Colonic mucosa (tissue), 4 donors: ENCODE data around the gene KLHL7. TPM values are rescaled to one million over a fixed set of nuclear protein-coding genes. Genes with fewer than 3 reads are reported as not detected.

Experiments used
- DNase-seq: peaks from one replicate; pipeline ENCODE4 v3.0.0-alpha.2; 2020
- H3K27ac ChIP-seq: fragments of 200-600 bp; one replicate; pipeline ENCODE4 v1.8.0; 2021
- H3K27me3 ChIP-seq: fragments of 200-600 bp; one replicate; pipeline ENCODE4 v1.8.0; 2021
- H3K36me3 ChIP-seq: fragments of 200-600 bp; one replicate; pipeline ENCODE4 v1.8.0; 2021
- H3K4me1 ChIP-seq: fragments of 200-600 bp; one replicate; pipeline ENCODE4 v1.8.0; 2021; ENCODE audit warnings: mild to moderate bottlenecking
- H3K4me3 ChIP-seq: fragments of 200-600 bp; one replicate; pipeline ENCODE4 v1.8.0; 2021
- H3K9ac ChIP-seq, 2 donors: one replicate each; pipeline ENCODE4 v1.7.0; 2013; ENCODE audit warnings: control low read depth in 2 of 2, low read depth in 2 of 2, low read length in 2 of 2
- H3K9me3 ChIP-seq: fragments of 200-600 bp; one replicate; pipeline ENCODE4 v1.8.0; 2021
- intact Hi-C: fragments of 100-400 bp; cut with DNase I; formaldehyde crosslinking; loops from one replicate; pipeline ENCODE4 v1.14.1; 2022
- total RNA-seq, 2 donors: library from RNA; stranded (reverse); fragmentation: NEBNext Ultra II Directional in 1 of 2; extraction: Animal tissue kit (Norgen Biotek cat#: 25700) in 1 of 2; gene quantifications; one replicate each; pipeline ENCODE4 v1.2.1, GENCODE V29; 2021
- TF ChIP-seq, protein P1 (sequence below): fragments of 200-600 bp; IDR thresholded peaks from one replicate; pipeline ENCODE4 v1.8.0; 2022; ENCODE audit warnings: antibody characterized with exemption, mild to moderate bottlenecking
- donor health status: healthy.
- donor health status: DM: no; HTN: no; CAD: no.
- donor health status: DM: no; HTN: no; CAD: no.

Gene KLHL7
- total RNA-seq, 2 donors from 2014 or later, result 16.5 to 17.0 TPM

DNA sequence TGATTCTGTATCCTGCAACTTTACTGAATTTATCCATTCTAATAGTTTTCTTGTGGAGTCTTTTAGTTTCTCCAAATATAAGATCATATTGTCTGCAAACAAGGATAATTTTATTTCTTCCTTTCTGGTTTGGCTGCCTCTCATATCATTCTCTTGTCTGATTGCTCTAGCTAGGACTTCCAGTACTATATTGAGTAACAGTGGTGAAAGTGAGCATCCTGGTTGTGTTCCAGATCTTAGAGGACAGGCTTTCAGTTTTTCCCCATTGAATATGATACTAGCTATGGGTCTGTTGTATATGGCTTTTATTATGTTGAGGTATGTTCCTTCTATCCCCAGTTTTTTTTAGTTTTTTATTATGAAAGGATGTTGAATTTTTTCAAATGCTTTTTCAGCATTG is 28.2 kb downstream of the KLHL7 start:
- intact Hi-C loops, result no loop called here
- Histone ChIP-seq H3K4me3 (no peak overlapping the region), H3K9ac (no peak overlapping the region), H3K27me3 (no peaks in the 10 kb centered on the region), H3K27ac (no peak overlapping the region), H3K4me1 (no peaks in the 10 kb centered on the region), H3K36me3 (no peaks in the 10 kb centered on the region), H3K9me3 (no peaks in the 10 kb centered on the region)
- TF ChIP-seq, protein P1, sequence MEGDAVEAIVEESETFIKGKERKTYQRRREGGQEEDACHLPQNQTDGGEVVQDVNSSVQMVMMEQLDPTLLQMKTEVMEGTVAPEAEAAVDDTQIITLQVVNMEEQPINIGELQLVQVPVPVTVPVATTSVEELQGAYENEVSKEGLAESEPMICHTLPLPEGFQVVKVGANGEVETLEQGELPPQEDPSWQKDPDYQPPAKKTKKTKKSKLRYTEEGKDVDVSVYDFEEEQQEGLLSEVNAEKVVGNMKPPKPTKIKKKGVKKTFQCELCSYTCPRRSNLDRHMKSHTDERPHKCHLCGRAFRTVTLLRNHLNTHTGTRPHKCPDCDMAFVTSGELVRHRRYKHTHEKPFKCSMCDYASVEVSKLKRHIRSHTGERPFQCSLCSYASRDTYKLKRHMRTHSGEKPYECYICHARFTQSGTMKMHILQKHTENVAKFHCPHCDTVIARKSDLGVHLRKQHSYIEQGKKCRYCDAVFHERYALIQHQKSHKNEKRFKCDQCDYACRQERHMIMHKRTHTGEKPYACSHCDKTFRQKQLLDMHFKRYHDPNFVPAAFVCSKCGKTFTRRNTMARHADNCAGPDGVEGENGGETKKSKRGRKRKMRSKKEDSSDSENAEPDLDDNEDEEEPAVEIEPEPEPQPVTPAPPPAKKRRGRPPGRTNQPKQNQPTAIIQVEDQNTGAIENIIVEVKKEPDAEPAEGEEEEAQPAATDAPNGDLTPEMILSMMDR, result no peak
- DNase-seq, result no peak

DNA sequence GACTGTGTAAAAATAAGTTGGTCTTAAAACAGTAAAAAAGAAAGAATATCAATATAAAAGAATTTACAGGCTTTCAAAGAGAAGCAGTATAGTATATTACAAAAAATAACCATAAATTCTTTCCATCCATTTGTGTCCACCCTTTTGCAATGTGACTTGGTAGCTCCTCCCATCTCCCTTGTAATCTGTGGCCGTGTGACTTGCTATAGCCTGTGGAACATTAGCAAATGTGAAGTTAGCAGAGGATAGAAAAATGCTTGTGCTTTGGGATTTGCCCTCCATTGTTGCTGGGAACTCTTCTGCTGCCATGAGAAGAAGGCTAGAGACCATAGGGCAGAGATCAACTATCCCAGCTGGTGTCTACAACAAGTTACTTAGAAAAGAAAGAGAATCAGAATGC is 30.2 kb downstream of the KLHL7 start:
- Histone ChIP-seq H3K4me3 (no peak overlapping the region), H3K27ac (no peak overlapping the region), H3K36me3 (no peaks in the 10 kb centered on the region), H3K27me3 (no peaks in the 10 kb centered on the region), H3K9me3 (no peaks in the 10 kb centered on the region), H3K4me1 (no peaks in the 10 kb centered on the region), H3K9ac (no peak overlapping the region)
- TF ChIP-seq, protein P1, result no peak
- intact Hi-C loops, result no loop called here
- DNase-seq, result no peak

DNA sequence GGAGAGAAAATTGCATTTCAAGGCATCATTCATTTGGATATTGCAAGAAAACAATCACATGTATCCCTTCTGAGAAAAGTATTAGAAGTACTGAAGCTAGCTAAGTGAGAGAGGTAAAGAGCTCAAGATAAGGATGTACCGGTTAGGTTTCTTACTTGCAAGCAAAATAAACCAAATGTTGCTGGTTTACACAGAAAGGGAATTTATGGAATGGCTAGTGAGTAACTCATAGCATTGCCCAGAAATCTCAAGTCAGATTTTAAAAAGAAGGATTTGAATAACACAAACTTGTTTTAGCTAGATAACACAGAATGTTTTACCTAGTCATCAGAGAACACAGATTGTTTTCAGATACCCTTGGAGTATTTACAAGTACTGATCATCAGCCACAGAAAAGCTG is 30.6 kb downstream of the KLHL7 start:
- DNase-seq, result no peak
- intact Hi-C loops, result no loop called here
- Histone ChIP-seq H3K27me3 (no peaks in the 10 kb centered on the region), H3K9me3 (no peaks in the 10 kb centered on the region), H3K4me3 (no peak overlapping the region), H3K27ac (no peak overlapping the region), H3K4me1 (no peaks in the 10 kb centered on the region), H3K36me3 (no peaks in the 10 kb centered on the region), H3K9ac (no peak overlapping the region)
- TF ChIP-seq, protein P1, result no peak

DNA sequence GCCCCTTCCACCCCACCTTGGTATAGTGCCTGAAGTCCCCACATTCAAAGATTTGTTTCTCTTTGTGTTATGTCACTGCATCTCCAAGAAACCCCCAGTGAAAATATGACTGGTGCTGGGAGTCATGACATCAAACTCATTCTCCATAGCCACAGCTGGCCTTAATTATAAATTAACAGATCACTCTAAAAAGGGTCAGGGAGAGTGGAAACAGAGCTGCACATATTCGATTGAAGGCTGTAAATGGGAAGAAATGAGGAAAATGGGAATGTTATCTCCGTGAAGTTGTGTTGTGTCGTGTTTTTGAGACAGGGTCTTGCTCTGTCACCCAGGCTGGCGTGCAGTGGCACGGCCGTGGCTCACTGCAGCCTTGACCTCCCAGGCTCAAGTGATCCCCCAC is 52.1 kb downstream of the KLHL7 start:
- no peak for DNase-seq
- TF ChIP-seq, protein P1, result no peak
- Histone ChIP-seq H3K4me1 (no peaks in the 10 kb centered on the region), H3K4me3 (no peak overlapping the region), H3K27me3 (no peaks in the 10 kb centered on the region), H3K36me3 (no peaks in the 10 kb centered on the region), H3K9ac (no peak overlapping the region), H3K9me3 (no peaks in the 10 kb centered on the region), H3K27ac (no peak overlapping the region)
- intact Hi-C loops, result no loop called here

DNA sequence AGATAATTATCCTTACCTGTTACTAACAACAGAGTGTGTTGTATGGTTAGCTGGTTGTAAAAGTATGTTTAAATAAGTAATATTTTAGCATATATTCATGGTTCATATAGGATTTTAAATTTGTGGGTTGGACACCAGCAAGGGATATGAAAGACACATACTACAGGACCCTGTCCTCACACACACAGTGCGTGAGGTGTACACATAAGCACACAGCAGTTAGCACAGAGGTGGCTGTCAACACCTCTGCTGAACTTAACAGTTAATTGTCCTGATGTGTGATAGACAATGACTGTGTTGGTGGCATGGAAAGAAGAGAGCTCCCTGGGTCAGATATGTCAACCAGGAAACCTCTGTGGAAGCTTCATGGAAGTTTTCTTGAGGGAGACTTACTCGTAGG is 53.0 kb downstream of the KLHL7 start:
- Histone ChIP-seq H3K9me3 (no peaks in the 10 kb centered on the region), H3K36me3 (no peaks in the 10 kb centered on the region), H3K27ac (no peak overlapping the region), H3K9ac (no peak overlapping the region), H3K4me3 (no peak overlapping the region), H3K4me1 (no peaks in the 10 kb centered on the region), H3K27me3 (no peaks in the 10 kb centered on the region)
- DNase-seq, result no peak
- TF ChIP-seq, protein P1, result no peak
- intact Hi-C loops, result no loop called here

DNA sequence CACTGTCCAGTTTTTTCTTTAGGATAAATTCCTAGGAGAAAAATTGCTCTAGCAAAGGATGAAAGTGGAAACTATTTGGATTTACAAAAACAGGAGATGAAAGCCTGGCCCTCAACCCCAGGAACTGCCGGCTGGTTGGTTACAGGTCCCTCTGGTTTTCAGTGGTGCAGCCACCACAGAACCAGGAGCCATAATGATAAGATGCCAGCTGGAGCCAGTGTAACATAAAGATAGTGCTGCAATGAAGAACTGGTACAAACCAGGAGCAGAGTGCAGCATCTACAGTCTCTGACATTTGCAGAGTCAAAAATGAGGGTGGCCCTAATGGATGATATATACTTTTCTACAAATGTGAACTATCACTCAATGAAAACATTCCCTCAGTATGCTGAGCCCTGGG is 55.9 kb downstream of the KLHL7 start:
- Histone ChIP-seq H3K27ac (no peak overlapping the region), H3K27me3 (no peaks in the 10 kb centered on the region), H3K36me3 (no peaks in the 10 kb centered on the region), H3K4me1 (no peaks in the 10 kb centered on the region), H3K9me3 (no peaks in the 10 kb centered on the region), H3K9ac (no peak overlapping the region), H3K4me3 (no peak overlapping the region)
- DNase-seq, result no peak
- intact Hi-C loops, result no loop called here
- TF ChIP-seq, protein P1, result no peak
